Upper lobe of right lung (tissue), 1 donor: ENCODE results near the gene PIGK. TPM values are rescaled to one million over a fixed set of nuclear protein-coding genes. Genes with fewer than 3 reads are reported as not detected.
"Not testable (repeated sequence)": the region's sequence is repeated elsewhere in the genome, so short reads cannot be mapped to it uniquely, and the experiment has no call there.

Experiments
- ATAC-seq: fragments of 200-7000 bp; cut with Tn5 transposase; one replicate; pipeline ENCODE4 v1.9.1; 2020; ENCODE audit warnings: mild to moderate bottlenecking, moderate library complexity
- DNase-seq: peaks from one replicate; pipeline ENCODE4 v3.0.0-alpha.2; 2020
- H3K27ac ChIP-seq: fragments of 200-600 bp; one replicate; pipeline ENCODE4 v1.8.0; 2022
- H3K27me3 ChIP-seq: fragments of 200-600 bp; one replicate; pipeline ENCODE4 v1.8.0; 2022; ENCODE audit warnings: mild to moderate bottlenecking
- H3K36me3 ChIP-seq: fragments of 200-600 bp; one replicate; pipeline ENCODE4 v1.8.0; 2022
- H3K4me1 ChIP-seq: fragments of 200-600 bp; one replicate; pipeline ENCODE4 v1.8.0; 2022
- H3K4me3 ChIP-seq: fragments of 200-600 bp; one replicate; pipeline ENCODE4 v1.8.0; 2022; ENCODE audit warnings: mild to moderate bottlenecking
- H3K9me3 ChIP-seq: fragments of 200-600 bp; one replicate; pipeline ENCODE4 v1.8.0; 2022
- CTCF ChIP-seq: fragments of 200-600 bp; IDR thresholded peaks from one replicate; pipeline ENCODE4 v1.8.0; 2022; ENCODE audit warnings: antibody characterized with exemption
- intact Hi-C: fragments of 100-400 bp; cut with DNase I; formaldehyde crosslinking; loops from one replicate; pipeline ENCODE4 v1.11.0; 2022
- total RNA-seq: library from RNA; stranded (reverse); fragmentation: NEBNext Ultra II Directional; extraction: Animal tissue kit (Norgen Biotek cat#: 25700); gene quantifications from one replicate; pipeline ENCODE4 v1.2.1, GENCODE V29; 2021
- donor health status: DM: no; HTN: yes; CAD: no; lungs with severe emphysema.

PIGK gene
- total RNA-seq, 1 donor from 2014 or later = 29.9 TPM

- no peak for DNase-seq
- intact Hi-C loops = no loop called here
- H3K27me3 ChIP-seq = no peaks in the 10 kb centered on the region
- H3K27ac ChIP-seq = no peak overlapping the region
- H3K4me3 ChIP-seq = no peak overlapping the region
- no peaks in the 10 kb centered on the region for H3K4me1 ChIP-seq
- no peak for TF ChIP-seq CTCF
- H3K9me3 ChIP-seq = no peaks in the 10 kb centered on the region
- no peaks in the 10 kb centered on the region for H3K36me3 ChIP-seq
- no peak for ATAC-seq
These were observed 21.9 kb downstream of the PIGK start for GRCh38 chr1:77197351-77197750.

- Histone ChIP-seq H3K9me3 (no peaks in the 10 kb centered on the region), H3K27me3 (no peaks in the 10 kb centered on the region), H3K4me3 (no peak overlapping the region), H3K4me1 (no peaks in the 10 kb centered on the region), H3K36me3 (no peaks in the 10 kb centered on the region), H3K27ac (no peak overlapping the region)
- DNase-seq = no peak
- TF ChIP-seq CTCF = no peak
- intact Hi-C loops = no loop called here
- no peak for ATAC-seq
These were observed 25.3 kb downstream of the PIGK start for GRCh38 chr1:77193951-77194350.

- ATAC-seq (no peak), DNase-seq (no peak)
- H3K36me3 ChIP-seq = no peaks in the 10 kb centered on the region
- TF ChIP-seq CTCF = no peak
- H3K27ac ChIP-seq = no peak overlapping the region
- no peaks in the 10 kb centered on the region for H3K4me1 ChIP-seq
- H3K9me3 ChIP-seq = no peaks in the 10 kb centered on the region
- no peaks in the 10 kb centered on the region for H3K27me3 ChIP-seq
- H3K4me3 ChIP-seq = no peak overlapping the region
- intact Hi-C loops = no loop called here
These were observed 30.5 kb downstream of the PIGK start for GRCh38 chr1:77188770-77189169.

GRCh38 chr1:77186907-77187306, 32.3 kb downstream of the PIGK start:
- intact Hi-C loops, ATAC-seq, H3K27me3 ChIP-seq, H3K4me1 ChIP-seq, H3K36me3 ChIP-seq, H3K27ac ChIP-seq, H3K9me3 ChIP-seq, H3K4me3 ChIP-seq, DNase-seq: not testable (repeated sequence)

GRCh38 chr1:77182083-77182482, 37.1 kb downstream of the PIGK start:
- H3K4me3 ChIP-seq = no peak overlapping the region
- no peak for TF ChIP-seq CTCF
- H3K27ac ChIP-seq = no peak overlapping the region
- ATAC-seq (no peak), DNase-seq (no peak)
- intact Hi-C loops = no loop called here
- H3K4me1 ChIP-seq = no peaks in the 10 kb centered on the region
- H3K36me3 ChIP-seq = no peaks in the 10 kb centered on the region
- H3K9me3 ChIP-seq = peaks cover 6% of the 10 kb centered on the region
- H3K27me3 ChIP-seq = no peaks in the 10 kb centered on the region

- ATAC-seq = no peak
- no peaks in the 10 kb centered on the region for H3K4me1 ChIP-seq
- TF ChIP-seq CTCF = no peak
- no peak overlapping the region for H3K4me3 ChIP-seq
- peaks cover 8% of the 10 kb centered on the region for H3K9me3 ChIP-seq
- no peak overlapping the region for H3K27ac ChIP-seq
- intact Hi-C loops = no loop called here
- no peaks in the 10 kb centered on the region for H3K36me3 ChIP-seq
- DNase-seq = no peak
- H3K27me3 ChIP-seq = no peaks in the 10 kb centered on the region
These were observed 39.6 kb downstream of the PIGK start for GRCh38 chr1:77179632-77180031.
